ENCODE results near the gene RABL6.
A peak's percentile ranks its signal among the peaks of the same experiment; 100 is the strongest.

RABL6 gene

GRCh38 chr9:136849038-136849959, 41.6 kb downstream of the RABL6 start, which contains the start of gene PHPT1:
Gene PHPT1, plus strand, starts transcription at chr9:136849409. Its CDS starts 22 bp downstream, at chr9:136849431.
- DNase-seq = peak; percentile 97 to 98

- no peak for DNase-seq
Observed at GRCh38 chr9:136849960-136850865, 42.5 kb downstream of the RABL6 start.

- no peak for DNase-seq
Observed at GRCh38 chr9:136850866-136851775, 43.4 kb downstream of the RABL6 start.

- no peak for DNase-seq
Observed at GRCh38 chr9:136851941-136852663, 44.4 kb downstream of the RABL6 start, which contains the start of gene MAMDC4. Gene MAMDC4, plus strand, starts transcription at chr9:136852346. Its CDS starts 71 bp downstream, at chr9:136852417.

- DNase-seq = no peak
Observed at GRCh38 chr9:136852664-136853595, 45.2 kb downstream of the RABL6 start.

- DNase-seq = no peak
Observed at GRCh38 chr9:136853596-136854112, 45.9 kb downstream of the RABL6 start.

- no peak for DNase-seq
Observed at GRCh38 chr9:136854113-136854841, 46.5 kb downstream of the RABL6 start.

GRCh38 chr9:136854842-136855460, 47.2 kb downstream of the RABL6 start:
- DNase-seq = no peak

- DNase-seq = no peak
Observed at GRCh38 chr9:136855461-136856078, 47.8 kb downstream of the RABL6 start.

GRCh38 chr9:136856079-136856476, 48.3 kb downstream of the RABL6 start:
- DNase-seq = no peak

GRCh38 chr9:136856541-136857141, 48.9 kb downstream of the RABL6 start:
- DNase-seq = no peak

- no peak for DNase-seq
Observed at GRCh38 chr9:136857166-136857565, 49.4 kb downstream of the RABL6 start.

GRCh38 chr9:136857581-136858412, 50.0 kb downstream of the RABL6 start:
- DNase-seq = no peak

- DNase-seq = no peak
Observed at GRCh38 chr9:136858452-136858843, 50.7 kb downstream of the RABL6 start.

GRCh38 chr9:136858844-136859757, 51.4 kb downstream of the RABL6 start:
- no peak for DNase-seq

GRCh38 chr9:136860529-136860928, 52.8 kb downstream of the RABL6 start:
- no peak for DNase-seq

Data from CD4-positive, alpha-beta T cell treated with Interferon alpha-2 for 1 hour (primary cell).